ENCODE results near the gene PPARA. TPM values are rescaled to one million over a fixed set of nuclear protein-coding genes. Genes with fewer than 3 reads are reported as not detected.

Gene PPARA
- total RNA-seq, 4 donors from 2014 or later = 26.9 to 41.9 (median 37.4) TPM

DNA sequence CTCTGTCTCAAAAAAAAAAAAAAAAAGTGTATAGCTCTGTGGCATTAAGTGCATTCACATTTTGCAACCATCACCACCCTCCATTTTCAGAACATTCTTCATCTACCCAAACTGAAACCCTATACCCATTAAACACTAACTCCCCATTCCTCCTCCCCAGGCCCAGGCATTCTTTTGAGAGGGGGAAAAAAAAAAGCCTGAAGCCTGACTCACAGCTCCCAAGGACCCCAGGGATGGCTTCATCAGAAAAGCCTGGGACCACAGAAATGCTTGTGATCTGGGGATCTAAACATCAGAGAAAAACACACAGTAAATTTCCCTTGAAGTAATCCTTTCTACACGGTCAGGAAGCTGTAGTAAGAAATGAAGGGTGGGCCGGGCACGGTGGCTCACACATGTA is 135.7 kb downstream of the PPARA start:
- WGBS, 2 donors = 91 to 95% methylated on average over 3 of the region's 3 CpGs
- DNase-seq = no peak
- Histone ChIP-seq H3K27me3 (no peaks in the 10 kb centered on the region), H3K4me3 (replicated peaks in 1 of 3) (no peak overlapping the region), H3K4me1 (no peaks in the 10 kb centered on the region), H3K9me3 (no peaks in the 10 kb centered on the region), H3K27ac (no peak overlapping the region), H3K36me3 (peaks cover 12 to 35% of the 10 kb centered on the region in 2 donors)
- TF ChIP-seq, protein P1, sequence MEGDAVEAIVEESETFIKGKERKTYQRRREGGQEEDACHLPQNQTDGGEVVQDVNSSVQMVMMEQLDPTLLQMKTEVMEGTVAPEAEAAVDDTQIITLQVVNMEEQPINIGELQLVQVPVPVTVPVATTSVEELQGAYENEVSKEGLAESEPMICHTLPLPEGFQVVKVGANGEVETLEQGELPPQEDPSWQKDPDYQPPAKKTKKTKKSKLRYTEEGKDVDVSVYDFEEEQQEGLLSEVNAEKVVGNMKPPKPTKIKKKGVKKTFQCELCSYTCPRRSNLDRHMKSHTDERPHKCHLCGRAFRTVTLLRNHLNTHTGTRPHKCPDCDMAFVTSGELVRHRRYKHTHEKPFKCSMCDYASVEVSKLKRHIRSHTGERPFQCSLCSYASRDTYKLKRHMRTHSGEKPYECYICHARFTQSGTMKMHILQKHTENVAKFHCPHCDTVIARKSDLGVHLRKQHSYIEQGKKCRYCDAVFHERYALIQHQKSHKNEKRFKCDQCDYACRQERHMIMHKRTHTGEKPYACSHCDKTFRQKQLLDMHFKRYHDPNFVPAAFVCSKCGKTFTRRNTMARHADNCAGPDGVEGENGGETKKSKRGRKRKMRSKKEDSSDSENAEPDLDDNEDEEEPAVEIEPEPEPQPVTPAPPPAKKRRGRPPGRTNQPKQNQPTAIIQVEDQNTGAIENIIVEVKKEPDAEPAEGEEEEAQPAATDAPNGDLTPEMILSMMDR (IDR thresholded peaks at IDR 0.05) = no peak
- no peak for TF ChIP-seq POLR2A (IDR thresholded peaks at IDR 0.05)
- intact Hi-C loops (cut with DNase I) = no loop called here

- no peaks in the 10 kb centered on the region for H3K4me1 ChIP-seq
- H3K9me3 ChIP-seq = no peaks in the 10 kb centered on the region
- peaks cover 12 to 29% of the 10 kb centered on the region in 2 donors for H3K36me3 ChIP-seq
- H3K27ac ChIP-seq = peak overlapping the region in 2 of 3 donors; percentile 16 to 41
- DNase-seq = no peak
- H3K4me3 ChIP-seq (replicated peaks in 1 of 3) = no peak overlapping the region
- TF ChIP-seq POLR2A (IDR thresholded peaks at IDR 0.05) = no peak
- TF ChIP-seq, protein P1 (IDR thresholded peaks at IDR 0.05) = no peak
- intact Hi-C loops (cut with DNase I) = no loop called here
- H3K27me3 ChIP-seq = no peaks in the 10 kb centered on the region
- 93% methylated on average over 6 to 12 of the region's 15 CpGs for WGBS, 2 donors
These were observed 136.9 kb downstream of the PPARA start for GRCh38 chr22:46286941-46287872.

DNA sequence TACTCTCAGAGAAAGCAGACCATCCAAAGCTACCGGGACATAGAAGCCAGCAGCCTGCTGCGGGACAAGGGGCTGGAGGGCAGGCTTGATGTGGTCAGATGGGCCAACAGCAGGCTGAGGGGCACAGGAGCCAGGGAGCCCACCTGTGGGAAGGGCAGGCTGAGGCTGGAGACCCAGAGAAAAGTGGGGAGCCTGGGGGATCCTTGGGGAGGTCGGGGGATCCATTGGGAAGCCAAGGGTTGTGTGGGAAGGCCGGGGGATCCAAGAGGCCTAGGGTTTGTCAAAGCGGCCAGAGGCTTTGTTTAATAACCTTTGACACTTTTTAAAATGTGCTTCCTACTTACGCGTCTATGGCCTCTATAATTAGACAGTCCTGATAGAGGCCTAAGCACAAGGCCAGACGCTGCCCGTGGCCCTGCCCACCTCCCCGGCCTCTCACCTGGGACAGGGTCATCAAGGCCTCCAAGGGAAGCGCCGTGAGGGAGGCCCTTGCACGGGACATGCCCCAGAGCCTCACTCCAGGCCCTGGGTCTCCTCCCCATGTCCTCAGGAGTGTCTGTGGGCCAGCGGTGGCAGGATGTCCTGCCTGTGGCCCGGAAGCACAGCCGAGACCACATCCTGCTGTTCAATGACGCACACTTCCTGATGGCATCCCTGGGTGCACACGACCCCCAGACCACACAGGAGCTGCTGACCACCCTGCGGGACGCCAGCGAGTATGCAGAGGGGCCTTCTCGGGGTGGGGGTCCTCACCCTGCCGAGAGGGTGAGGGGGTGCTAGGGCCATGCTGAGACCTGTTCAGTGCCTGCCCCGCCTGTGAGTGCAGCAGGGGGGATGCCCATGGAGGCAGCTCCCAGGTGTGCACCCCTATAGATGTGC is 137.8 kb downstream of the PPARA start:
- H3K9me3 ChIP-seq = no peaks in the 10 kb centered on the region
- 73 to 79% methylated on average over 14 to 24 of the region's 24 CpGs for WGBS, 2 donors
- DNase-seq = peak in 1 of 2 donors; percentile 22
- TF ChIP-seq POLR2A (IDR thresholded peaks at IDR 0.05) = no peak
- TF ChIP-seq, protein P1 (IDR thresholded peaks at IDR 0.05) = no peak
- H3K27me3 ChIP-seq = no peaks in the 10 kb centered on the region
- no peaks in the 10 kb centered on the region for H3K4me1 ChIP-seq
- intact Hi-C loops (cut with DNase I) = no loop called here
- H3K27ac ChIP-seq = peak overlapping the region in 2 of 3 donors; percentile 16 to 41
- H3K4me3 ChIP-seq (replicated peaks in 1 of 3) = no peak overlapping the region
- peaks cover 18 to 34% of the 10 kb centered on the region in 2 donors for H3K36me3 ChIP-seq

GRCh38 chr22:46288846-46289243 is 138.5 kb downstream of the PPARA start:
- DNase-seq = no peak
- Histone ChIP-seq H3K4me1 (no peaks in the 10 kb centered on the region), H3K36me3 (peaks cover 18 to 34% of the 10 kb centered on the region in 2 donors), H3K9me3 (no peaks in the 10 kb centered on the region), H3K27me3 (no peaks in the 10 kb centered on the region), H3K4me3 (replicated peaks in 1 of 3) (no peak overlapping the region), H3K27ac (peak overlapping the region in 1 of 3 donors; percentile 10)
- intact Hi-C loops (cut with DNase I) = no loop called here
- WGBS, 2 donors = 99 to 100% methylated on average over 2 to 6 of the region's 7 CpGs
- TF ChIP-seq, protein P1 (IDR thresholded peaks at IDR 0.05) = no peak
- no peak for TF ChIP-seq POLR2A (IDR thresholded peaks at IDR 0.05)
